Measurements from ENCODE around the gene SRRM1. TPM values are rescaled to one million over a fixed set of nuclear protein-coding genes. Genes with fewer than 3 reads are reported as not detected.

SRRM1 gene
- total RNA-seq, 1 experiment from 2014 or later: 124 TPM

GRCh38 chr1:24609949-24610517, 33.1 kb upstream of the SRRM1 start:
- Histone ChIP-seq H3K4me3 (no peak overlapping the region), H3K27ac (no peak overlapping the region), H3K79me2 (ENCODE audit: low read depth) (no peaks in the 10 kb centered on the region), H4K20me1 (ENCODE audit: insufficient read depth) (no peaks in the 10 kb centered on the region), H3K4me1 (replicated peaks; ENCODE audit: insufficient read depth) (peaks cover 14% of the 10 kb centered on the region), H3K27me3 (ENCODE audit: insufficient read depth, low read depth) (no peaks in the 10 kb centered on the region), H3K9me3 (ENCODE audit: insufficient read depth, low read depth) (no peaks in the 10 kb centered on the region), H3F3A (ENCODE audit: insufficient read depth, low read depth) (no peaks in the 10 kb centered on the region), H2AFZ (no peak overlapping the region), H3K4me2 (peak overlapping the region; percentile 53), H3K36me3 (ENCODE audit: low read depth) (no peaks in the 10 kb centered on the region), H3K9me2 (ENCODE audit: insufficient read depth) (no peaks in the 10 kb centered on the region)
- no TSS peak for BruUV-seq (replicated peaks)
- DNase-seq: peak; percentile 13 to 74
- intact Hi-C loops (cut with micrococcal nuclease; ENCODE audit: unreplicated experiment): no loop called here
- CTCF ChIA-PET: no interaction called here
- TF ChIP-seq CTCF (conservative IDR thresholded peaks at IDR 0.05) (no peak), EZH2 (IDR thresholded peaks at IDR 0.05; ENCODE audit: low read depth) (no peak)
- POLR2A ChIA-PET (ENCODE audit: unreplicated experiment): interaction anchor here (0.7 kb wide), 2 partner anchors 215 to 462 kb away, joined by 3 read pairs; no protein-coding TSS in a partner anchor

- Histone ChIP-seq H3K4me3 (no peak overlapping the region), H2AFZ (no peak overlapping the region)
- intact Hi-C loops (cut with micrococcal nuclease; ENCODE audit: unreplicated experiment): no loop called here
These were observed 23.7 kb upstream of the SRRM1 start for GRCh38 chr1:24619376-24619775.

GRCh38 chr1:24620678-24621077, 22.4 kb upstream of the SRRM1 start:
- Histone ChIP-seq H3K9me3 (ENCODE audit: insufficient read depth, low read depth) (no peaks in the 10 kb centered on the region), H3K79me2 (ENCODE audit: low read depth) (no peaks in the 10 kb centered on the region), H3K36me3 (ENCODE audit: low read depth) (no peaks in the 10 kb centered on the region), H3K27me3 (ENCODE audit: insufficient read depth, low read depth) (no peaks in the 10 kb centered on the region), H4K20me1 (ENCODE audit: insufficient read depth) (no peaks in the 10 kb centered on the region), H3K4me1 (replicated peaks; ENCODE audit: insufficient read depth) (no peaks in the 10 kb centered on the region), H3K4me2 (no peak overlapping the region), H2AFZ (no peak overlapping the region), H3K4me3 (no peak overlapping the region), H3K27ac (no peak overlapping the region), H3F3A (ENCODE audit: insufficient read depth, low read depth) (no peaks in the 10 kb centered on the region), H3K9me2 (ENCODE audit: insufficient read depth) (no peaks in the 10 kb centered on the region)
- intact Hi-C loops (cut with micrococcal nuclease; ENCODE audit: unreplicated experiment): no loop called here
- DNase-seq: no peak
- TF ChIP-seq EZH2 (IDR thresholded peaks at IDR 0.05; ENCODE audit: low read depth) (no peak), CTCF (conservative IDR thresholded peaks at IDR 0.05) (no peak)
- no TSS peak for BruUV-seq (replicated peaks)
- POLR2A ChIA-PET (ENCODE audit: unreplicated experiment): interaction anchor here (0.6 kb wide), 1 partner anchor 205 kb away, joined by 5 read pairs; no protein-coding TSS in a partner anchor
- CTCF ChIA-PET: interaction anchor here (0.6 kb wide), 1 partner anchor 63 kb away, joined by 3 read pairs; no protein-coding TSS in a partner anchor

More at GRCh38 chr1:24619376-24619775, 23.7 kb upstream of the SRRM1 start:
- Histone ChIP-seq H3K4me2 (no peak overlapping the region), H3K79me2 (ENCODE audit: low read depth) (no peaks in the 10 kb centered on the region), H3K9me3 (ENCODE audit: insufficient read depth, low read depth) (no peaks in the 10 kb centered on the region), H4K20me1 (ENCODE audit: insufficient read depth) (no peaks in the 10 kb centered on the region), H3K27ac (no peak overlapping the region), H3K9me2 (ENCODE audit: insufficient read depth) (no peaks in the 10 kb centered on the region), H3K27me3 (ENCODE audit: insufficient read depth, low read depth) (no peaks in the 10 kb centered on the region), H3F3A (ENCODE audit: insufficient read depth, low read depth) (no peaks in the 10 kb centered on the region), H3K36me3 (ENCODE audit: low read depth) (no peaks in the 10 kb centered on the region), H3K4me1 (replicated peaks; ENCODE audit: insufficient read depth) (no peaks in the 10 kb centered on the region)
- ChIA-PET POLR2A (ENCODE audit: unreplicated experiment) (interaction anchor here (0.6 kb wide), 1 partner anchor 118 kb away, joined by 5 read pairs; no protein-coding TSS in a partner anchor), CTCF (interaction anchor here (0.7 kb wide), 1 partner anchor 147 kb away, joined by 4 read pairs; no protein-coding TSS in a partner anchor)
- TF ChIP-seq CTCF (conservative IDR thresholded peaks at IDR 0.05): no peak
- no peak for TF ChIP-seq EZH2 (IDR thresholded peaks at IDR 0.05; ENCODE audit: low read depth)
- BruUV-seq (replicated peaks): no TSS peak
- no peak for DNase-seq
